Cardiac fibroblast (primary cell): ENCODE measurements around the gene CLDN19.
A peak's percentile ranks its signal among the peaks of the same experiment; 100 is the strongest.

ENCODE experiments used
- DNase-seq, 2 donors: peaks; one replicate each; pipeline versions ENCODE4 v3.0.0 to v3.0.0-alpha.2; 2010; ENCODE audit warnings: low read depth in 2 of 2
- H3K4me3 ChIP-seq, 2 donors: replicated peaks in 1 of 2; 1 replicate in 1 of 2; 2 replicates in 1 of 2; pipeline ENCODE4 v1.5.1; 2011; ENCODE audit warnings: low read depth in 2 of 2, low read length in 2 of 2, mild to moderate bottlenecking in 2 of 2, moderate library complexity in 1 of 2
- TF ChIP-seq, protein P1 (sequence below): IDR thresholded peaks from one replicate; pipeline ENCODE4 v1.5.1; 2011; ENCODE audit warnings: low read depth, mild to moderate bottlenecking, low read length, inconsistent platforms

The CLDN19 gene

GRCh38 chr1:42780176-42780575, 40.1 kb upstream of the CLDN19 start:
- H3K4me3 ChIP-seq, result no peak overlapping the region
- no peak for DNase-seq
- TF ChIP-seq, protein P1, sequence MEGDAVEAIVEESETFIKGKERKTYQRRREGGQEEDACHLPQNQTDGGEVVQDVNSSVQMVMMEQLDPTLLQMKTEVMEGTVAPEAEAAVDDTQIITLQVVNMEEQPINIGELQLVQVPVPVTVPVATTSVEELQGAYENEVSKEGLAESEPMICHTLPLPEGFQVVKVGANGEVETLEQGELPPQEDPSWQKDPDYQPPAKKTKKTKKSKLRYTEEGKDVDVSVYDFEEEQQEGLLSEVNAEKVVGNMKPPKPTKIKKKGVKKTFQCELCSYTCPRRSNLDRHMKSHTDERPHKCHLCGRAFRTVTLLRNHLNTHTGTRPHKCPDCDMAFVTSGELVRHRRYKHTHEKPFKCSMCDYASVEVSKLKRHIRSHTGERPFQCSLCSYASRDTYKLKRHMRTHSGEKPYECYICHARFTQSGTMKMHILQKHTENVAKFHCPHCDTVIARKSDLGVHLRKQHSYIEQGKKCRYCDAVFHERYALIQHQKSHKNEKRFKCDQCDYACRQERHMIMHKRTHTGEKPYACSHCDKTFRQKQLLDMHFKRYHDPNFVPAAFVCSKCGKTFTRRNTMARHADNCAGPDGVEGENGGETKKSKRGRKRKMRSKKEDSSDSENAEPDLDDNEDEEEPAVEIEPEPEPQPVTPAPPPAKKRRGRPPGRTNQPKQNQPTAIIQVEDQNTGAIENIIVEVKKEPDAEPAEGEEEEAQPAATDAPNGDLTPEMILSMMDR, result no peak

- no peak for DNase-seq
- TF ChIP-seq, protein P1, result no peak
- H3K4me3 ChIP-seq, result no peak overlapping the region
Observed at GRCh38 chr1:42779725-42780124, 39.7 kb upstream of the CLDN19 start.

DNA sequence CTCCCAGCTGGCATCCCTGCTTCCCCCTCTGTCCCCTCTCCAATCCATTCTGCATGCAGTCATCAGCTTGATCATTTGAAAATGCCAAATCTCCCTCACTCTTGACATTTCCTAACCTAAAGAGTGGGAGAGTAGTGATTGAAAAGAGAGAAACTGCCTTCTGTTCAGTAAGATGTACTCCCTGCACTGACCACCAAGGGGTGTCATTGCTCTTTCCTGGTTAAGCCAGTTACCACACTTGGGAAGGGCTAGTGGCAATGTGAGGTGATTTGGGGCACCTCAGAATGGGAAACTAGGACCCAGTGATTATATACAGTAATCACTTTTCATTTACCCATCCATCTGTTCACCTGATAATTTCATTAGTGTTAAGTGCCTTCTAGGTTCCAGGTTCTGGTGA, 37.8 kb upstream of the CLDN19 start:
- H3K4me3 ChIP-seq, result no peak overlapping the region

DNA sequence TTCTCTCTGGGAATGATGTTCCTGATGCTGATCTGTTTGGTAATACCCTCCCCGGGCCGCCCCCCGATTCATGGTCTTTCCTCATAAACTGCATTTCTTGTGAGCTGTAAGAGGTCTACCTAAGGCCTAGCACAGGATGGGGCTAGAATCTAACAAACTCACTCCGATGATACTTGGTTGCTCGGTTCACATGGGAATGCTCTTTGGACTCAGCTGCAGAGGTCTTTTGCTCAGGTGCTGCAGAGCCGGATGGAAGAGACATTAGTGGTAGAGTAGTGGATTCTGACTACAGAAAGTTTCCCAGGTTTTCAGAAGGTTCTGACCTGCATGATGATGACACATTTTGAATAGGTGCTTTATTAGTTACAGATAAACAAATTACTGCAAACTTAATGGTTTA, 36.5 kb upstream of the CLDN19 start:
- no peak overlapping the region for H3K4me3 ChIP-seq
- DNase-seq, result no peak
- TF ChIP-seq, protein P1, result no peak

More for the DNA sequence above, 37.8 kb upstream of the CLDN19 start:
- peak; percentile 60 for DNase-seq
- TF ChIP-seq, protein P1, result peak; percentile 69

GRCh38 chr1:42774928-42775526, 35.0 kb upstream of the CLDN19 start:
- TF ChIP-seq, protein P1, result no peak
- H3K4me3 ChIP-seq, result no peak overlapping the region
- DNase-seq, result no peak

GRCh38 chr1:42773420-42773819, 33.4 kb upstream of the CLDN19 start:
- TF ChIP-seq, protein P1, result no peak
- DNase-seq, result no peak
- H3K4me3 ChIP-seq, result no peak overlapping the region

DNA sequence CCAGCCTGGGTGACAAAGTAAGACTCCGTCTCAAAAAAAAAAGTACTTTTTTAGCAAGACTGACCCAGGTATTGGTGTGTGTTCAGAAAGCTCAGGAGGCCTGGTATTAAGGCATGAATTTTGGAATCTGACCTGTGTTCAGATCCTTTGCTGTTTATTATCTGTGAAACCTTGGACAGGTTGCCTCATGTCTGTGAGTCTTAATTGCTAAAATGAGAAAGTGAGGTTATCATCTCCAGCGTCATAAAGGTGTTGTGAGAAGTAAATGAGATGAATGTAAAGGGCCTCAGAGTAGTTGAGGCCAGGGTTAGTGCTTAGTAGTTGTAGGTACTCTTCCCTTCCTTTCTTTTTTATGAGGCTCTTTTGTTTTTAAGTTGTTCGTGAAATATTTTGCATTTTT, 29.8 kb upstream of the CLDN19 start:
- TF ChIP-seq, protein P1, result no peak
- no peak overlapping the region for H3K4me3 ChIP-seq
- DNase-seq, result no peak
